ENCODE measurements around the gene DESI2.
"Not testable (repeated sequence)": the region's sequence is repeated elsewhere in the genome, so short reads cannot be mapped to it uniquely, and the experiment has no call there.

Gene DESI2

GRCh38 chr1:244655186-244655585, 2.3 kb downstream of the DESI2 start:
- no peak for DNase-seq

GRCh38 chr1:244657421-244657820, 4.5 kb downstream of the DESI2 start:
- no peak for DNase-seq

GRCh38 chr1:244659694-244660093, 6.8 kb downstream of the DESI2 start:
- DNase-seq = no peak

GRCh38 chr1:244660595-244660994, 7.7 kb downstream of the DESI2 start:
- no peak for DNase-seq

- DNase-seq = not testable (repeated sequence)
Measured at GRCh38 chr1:244661569-244662312, 8.8 kb downstream of the DESI2 start.

- no peak for DNase-seq
Measured at GRCh38 chr1:244662599-244662998, 9.7 kb downstream of the DESI2 start.

- no peak for DNase-seq
Measured at GRCh38 chr1:244664353-244664752, 11.4 kb downstream of the DESI2 start.

GRCh38 chr1:244665771-244666217, 12.9 kb downstream of the DESI2 start:
- DNase-seq = no peak

GRCh38 chr1:244666672-244667418, 13.9 kb downstream of the DESI2 start:
- not testable (repeated sequence) for DNase-seq

- no peak for DNase-seq
Measured at GRCh38 chr1:244667797-244668196, 14.9 kb downstream of the DESI2 start.

GRCh38 chr1:244672946-244673682, 20.2 kb downstream of the DESI2 start:
- DNase-seq = no peak

- no peak for DNase-seq
Measured at GRCh38 chr1:244674446-244674845, 21.5 kb downstream of the DESI2 start.

GRCh38 chr1:244675167-244675566, 22.2 kb downstream of the DESI2 start:
- no peak for DNase-seq

- no peak for DNase-seq
Measured at GRCh38 chr1:244678697-244679096, 25.8 kb downstream of the DESI2 start.

GRCh38 chr1:244680667-244681066, 27.7 kb downstream of the DESI2 start:
- DNase-seq = no peak

GRCh38 chr1:244682087-244682486, 29.2 kb downstream of the DESI2 start:
- not testable (repeated sequence) for DNase-seq

- no peak for DNase-seq
Measured at GRCh38 chr1:244695937-244696336, 43.0 kb downstream of the DESI2 start.

- no peak for DNase-seq
Measured at GRCh38 chr1:244699741-244700140, 46.8 kb downstream of the DESI2 start.

GRCh38 chr1:244700808-244701207, 47.9 kb downstream of the DESI2 start:
- DNase-seq = no peak

- DNase-seq = no peak
Measured at GRCh38 chr1:244702620-244703019, 49.7 kb downstream of the DESI2 start.

GRCh38 chr1:244704107-244704506, 51.2 kb downstream of the DESI2 start:
- DNase-seq = no peak

GRCh38 chr1:244705261-244706234, 52.6 kb downstream of the DESI2 start:
- no peak for DNase-seq

Measured in CD4-positive, alpha-beta T cell treated with Interleukin-6 for 4 hours (primary cell).